Mucosa of stomach (tissue), 1 donor: ENCODE data around the gene PXDN.

ENCODE experiments used
- H3K27me3 ChIP-seq: one replicate; pipeline ENCODE4 v1.7.0; 2013; ENCODE audit warnings: mild to moderate bottlenecking, low read length; ENCODE audit not compliant: control insufficient read depth, insufficient read depth
- H3K36me3 ChIP-seq: one replicate; pipeline ENCODE4 v1.7.0; 2013; ENCODE audit warnings: low read length; ENCODE audit not compliant: control insufficient read depth, insufficient read depth
- H3K4me1 ChIP-seq: one replicate; pipeline ENCODE4 v1.7.0; 2013; ENCODE audit warnings: mild to moderate bottlenecking, low read length; ENCODE audit not compliant: control insufficient read depth, insufficient read depth
- H3K4me3 ChIP-seq: one replicate; pipeline ENCODE4 v1.7.0; 2013; ENCODE audit warnings: low read length
- H3K9ac ChIP-seq: one replicate; pipeline ENCODE4 v1.7.0; 2013; ENCODE audit warnings: mild to moderate bottlenecking, low read length, moderate library complexity
- H3K9me3 ChIP-seq: one replicate; pipeline ENCODE4 v1.7.0; 2013; ENCODE audit warnings: mild to moderate bottlenecking, low read length, moderate library complexity; ENCODE audit not compliant: control insufficient read depth
- donor health status: Pancreatic carcinoma.

Gene PXDN

GRCh38 chr2:1601067-1601412 lies 143.3 kb downstream of the PXDN start:
- H3K9ac ChIP-seq = no peak overlapping the region
- no peaks in the 10 kb centered on the region for H3K36me3 ChIP-seq
- no peaks in the 10 kb centered on the region for H3K4me1 ChIP-seq
- no peaks in the 10 kb centered on the region for H3K27me3 ChIP-seq
- H3K4me3 ChIP-seq = no peak overlapping the region
- H3K9me3 ChIP-seq = no peaks in the 10 kb centered on the region

- H3K9ac ChIP-seq = no peak overlapping the region
- H3K9me3 ChIP-seq = no peaks in the 10 kb centered on the region
- H3K4me3 ChIP-seq = no peak overlapping the region
- H3K27me3 ChIP-seq = no peaks in the 10 kb centered on the region
- no peaks in the 10 kb centered on the region for H3K36me3 ChIP-seq
- no peaks in the 10 kb centered on the region for H3K4me1 ChIP-seq
These were observed 143.9 kb downstream of the PXDN start for GRCh38 chr2:1600191-1601066.

- no peaks in the 10 kb centered on the region for H3K27me3 ChIP-seq
- H3K9ac ChIP-seq = no peak overlapping the region
- no peaks in the 10 kb centered on the region for H3K36me3 ChIP-seq
- H3K9me3 ChIP-seq = no peaks in the 10 kb centered on the region
- no peaks in the 10 kb centered on the region for H3K4me1 ChIP-seq
- no peak overlapping the region for H3K4me3 ChIP-seq
These were observed 144.8 kb downstream of the PXDN start for GRCh38 chr2:1599301-1600085.

GRCh38 chr2:1598800-1599199 lies 145.5 kb downstream of the PXDN start:
- Histone ChIP-seq H3K9ac (no peak overlapping the region), H3K4me1 (no peaks in the 10 kb centered on the region), H3K36me3 (no peaks in the 10 kb centered on the region), H3K27me3 (no peaks in the 10 kb centered on the region), H3K4me3 (no peak overlapping the region), H3K9me3 (no peaks in the 10 kb centered on the region)

GRCh38 chr2:1598041-1598710 lies 146.1 kb downstream of the PXDN start:
- Histone ChIP-seq H3K9me3 (no peaks in the 10 kb centered on the region), H3K4me1 (peaks cover 5% of the 10 kb centered on the region), H3K4me3 (no peak overlapping the region), H3K27me3 (no peaks in the 10 kb centered on the region), H3K9ac (no peak overlapping the region), H3K36me3 (no peaks in the 10 kb centered on the region)

- no peaks in the 10 kb centered on the region for H3K36me3 ChIP-seq
- H3K9ac ChIP-seq = no peak overlapping the region
- H3K4me1 ChIP-seq = peaks cover 5% of the 10 kb centered on the region
- H3K9me3 ChIP-seq = no peaks in the 10 kb centered on the region
- no peak overlapping the region for H3K4me3 ChIP-seq
- H3K27me3 ChIP-seq = peaks cover 3% of the 10 kb centered on the region
These were observed 149.0 kb downstream of the PXDN start for GRCh38 chr2:1595274-1595673.

- Histone ChIP-seq H3K27me3 (peaks cover 5% of the 10 kb centered on the region), H3K9me3 (no peaks in the 10 kb centered on the region), H3K4me1 (peaks cover 5% of the 10 kb centered on the region), H3K36me3 (no peaks in the 10 kb centered on the region), H3K9ac (no peak overlapping the region), H3K4me3 (no peak overlapping the region)
These were observed 149.7 kb downstream of the PXDN start for GRCh38 chr2:1594373-1595171.

GRCh38 chr2:1594123-1594372 lies 150.3 kb downstream of the PXDN start:
- Histone ChIP-seq H3K27me3 (peaks cover 7% of the 10 kb centered on the region), H3K4me3 (no peak overlapping the region), H3K9ac (no peak overlapping the region), H3K9me3 (no peaks in the 10 kb centered on the region), H3K4me1 (peaks cover 5% of the 10 kb centered on the region), H3K36me3 (no peaks in the 10 kb centered on the region)

GRCh38 chr2:1593371-1594122 lies 150.8 kb downstream of the PXDN start:
- Histone ChIP-seq H3K36me3 (no peaks in the 10 kb centered on the region), H3K4me1 (peaks cover 5% of the 10 kb centered on the region), H3K9ac (no peak overlapping the region), H3K27me3 (peaks cover 7% of the 10 kb centered on the region), H3K9me3 (no peaks in the 10 kb centered on the region), H3K4me3 (no peak overlapping the region)

GRCh38 chr2:1591978-1592907 lies 152.1 kb downstream of the PXDN start:
- Histone ChIP-seq H3K9ac (no peak overlapping the region), H3K9me3 (no peaks in the 10 kb centered on the region), H3K4me3 (no peak overlapping the region), H3K27me3 (peaks cover 9% of the 10 kb centered on the region), H3K36me3 (no peaks in the 10 kb centered on the region), H3K4me1 (peaks cover 5% of the 10 kb centered on the region)

- H3K27me3 ChIP-seq = peaks cover 9% of the 10 kb centered on the region
- H3K9ac ChIP-seq = no peak overlapping the region
- no peaks in the 10 kb centered on the region for H3K36me3 ChIP-seq
- no peaks in the 10 kb centered on the region for H3K9me3 ChIP-seq
- peaks cover 5% of the 10 kb centered on the region for H3K4me1 ChIP-seq
- no peak overlapping the region for H3K4me3 ChIP-seq
These were observed 152.9 kb downstream of the PXDN start for GRCh38 chr2:1591461-1591770.
